WTC11 (cell line): Measurements from ENCODE around the gene AK9.

Experiments used
- ATF3 ChIP-seq: sonication (generic); formaldehyde crosslinking; conservative IDR thresholded peaks from 2 replicates; pipeline ENCODE4 v1.8.1; 2022; ENCODE audit warnings: mild to moderate bottlenecking, missing genetic modification reagents
- USF2 ChIP-seq: sonication (generic); formaldehyde crosslinking; IDR thresholded peaks from 2 replicates; pipeline ENCODE4 v1.8.1; 2023; ENCODE audit warnings: mild to moderate bottlenecking, missing genetic modification reagents, moderate library complexity
- ZBTB43 ChIP-seq: sonication (generic); formaldehyde crosslinking; IDR thresholded peaks from 2 replicates; pipeline ENCODE4 v1.8.1; 2023; ENCODE audit warnings: mild to moderate bottlenecking, missing genetic modification reagents

GRCh38 chr6:109496036-109496772 lies 194.8 kb downstream of the AK9 start:
- TF ChIP-seq ATF3 (CRISPR knock-in tag), result no peak
- no peak for TF ChIP-seq USF2
- TF ChIP-seq ZBTB43 (CRISPR knock-in tag), result no peak
